Measurements from ENCODE around the gene FOXO1.

GRCh38 chr13:40626561-40626960 is 39.9 kb downstream of the FOXO1 start:
- TF ChIP-seq, protein P1, sequence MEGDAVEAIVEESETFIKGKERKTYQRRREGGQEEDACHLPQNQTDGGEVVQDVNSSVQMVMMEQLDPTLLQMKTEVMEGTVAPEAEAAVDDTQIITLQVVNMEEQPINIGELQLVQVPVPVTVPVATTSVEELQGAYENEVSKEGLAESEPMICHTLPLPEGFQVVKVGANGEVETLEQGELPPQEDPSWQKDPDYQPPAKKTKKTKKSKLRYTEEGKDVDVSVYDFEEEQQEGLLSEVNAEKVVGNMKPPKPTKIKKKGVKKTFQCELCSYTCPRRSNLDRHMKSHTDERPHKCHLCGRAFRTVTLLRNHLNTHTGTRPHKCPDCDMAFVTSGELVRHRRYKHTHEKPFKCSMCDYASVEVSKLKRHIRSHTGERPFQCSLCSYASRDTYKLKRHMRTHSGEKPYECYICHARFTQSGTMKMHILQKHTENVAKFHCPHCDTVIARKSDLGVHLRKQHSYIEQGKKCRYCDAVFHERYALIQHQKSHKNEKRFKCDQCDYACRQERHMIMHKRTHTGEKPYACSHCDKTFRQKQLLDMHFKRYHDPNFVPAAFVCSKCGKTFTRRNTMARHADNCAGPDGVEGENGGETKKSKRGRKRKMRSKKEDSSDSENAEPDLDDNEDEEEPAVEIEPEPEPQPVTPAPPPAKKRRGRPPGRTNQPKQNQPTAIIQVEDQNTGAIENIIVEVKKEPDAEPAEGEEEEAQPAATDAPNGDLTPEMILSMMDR (IDR thresholded peaks at IDR 0.05): no peak
- TF ChIP-seq POLR2AphosphoS5 (IDR thresholded peaks at IDR 0.05): no peak

Measured in sigmoid colon (tissue), 4 donors.